Measurements from ENCODE around the gene CDYL.

Gene CDYL

GRCh38 chr6:4873928-4874327 lies 97.7 kb downstream of the CDYL start:
- Histone ChIP-seq H3K4me1 (no peaks in the 10 kb centered on the region), H3K9me3 (no peaks in the 10 kb centered on the region; the same call in 1 of the 2 replicates), H3K27me3 (no peaks in the 10 kb centered on the region), H3K36me3 (no peaks in the 10 kb centered on the region), H3K4me3 (ENCODE audit: low read depth, low read length) (no peak overlapping the region)
- no peak for DNase-seq
- no peak for TF ChIP-seq CTCF (IDR thresholded peaks at IDR 0.05; ENCODE audit: low read depth, low read length)

- no peak overlapping the region for H3K4me3 ChIP-seq (ENCODE audit: low read depth, low read length)
- TF ChIP-seq CTCF (IDR thresholded peaks at IDR 0.05; ENCODE audit: low read depth, low read length): no peak
- no peaks in the 10 kb centered on the region for H3K4me1 ChIP-seq
- no peaks in the 10 kb centered on the region for H3K9me3 ChIP-seq
- no peaks in the 10 kb centered on the region for H3K27me3 ChIP-seq
- no peak for DNase-seq
- H3K36me3 ChIP-seq: no peaks in the 10 kb centered on the region
These were observed 103.6 kb downstream of the CDYL start for GRCh38 chr6:4879741-4880275.

GRCh38 chr6:4880363-4880762 lies 104.2 kb downstream of the CDYL start:
- no peaks in the 10 kb centered on the region for H3K27me3 ChIP-seq
- no peak for DNase-seq
- no peaks in the 10 kb centered on the region for H3K9me3 ChIP-seq
- H3K4me3 ChIP-seq (ENCODE audit: low read depth, low read length): no peak overlapping the region
- no peaks in the 10 kb centered on the region for H3K4me1 ChIP-seq
- H3K36me3 ChIP-seq: no peaks in the 10 kb centered on the region
- TF ChIP-seq CTCF (IDR thresholded peaks at IDR 0.05; ENCODE audit: low read depth, low read length): no peak

- no peaks in the 10 kb centered on the region for H3K36me3 ChIP-seq
- H3K4me1 ChIP-seq: no peaks in the 10 kb centered on the region
- no peak for DNase-seq
- H3K27me3 ChIP-seq: no peaks in the 10 kb centered on the region
- H3K4me3 ChIP-seq (ENCODE audit: low read depth, low read length): no peak overlapping the region
- no peak for TF ChIP-seq CTCF (IDR thresholded peaks at IDR 0.05; ENCODE audit: low read depth, low read length)
- no peaks in the 10 kb centered on the region for H3K9me3 ChIP-seq
These were observed 107.1 kb downstream of the CDYL start for GRCh38 chr6:4883298-4883697.

- peaks cover 3% of the 10 kb centered on the region; the same call in 1 of the 2 replicates for H3K4me1 ChIP-seq
- no peak for TF ChIP-seq CTCF (IDR thresholded peaks at IDR 0.05; ENCODE audit: low read depth, low read length)
These were observed 108.6 kb downstream of the CDYL start for GRCh38 chr6:4884646-4885340.

GRCh38 chr6:4885341-4885933 lies 109.2 kb downstream of the CDYL start:
- Histone ChIP-seq H3K4me3 (ENCODE audit: low read depth, low read length) (no peak overlapping the region), H3K9me3 (no peaks in the 10 kb centered on the region; the same call in 1 of the 2 replicates), H3K27me3 (no peaks in the 10 kb centered on the region), H3K4me1 (peaks cover 6% of the 10 kb centered on the region; the same call in 1 of the 2 replicates), H3K36me3 (no peaks in the 10 kb centered on the region)
- DNase-seq: no peak
- no peak for TF ChIP-seq CTCF (IDR thresholded peaks at IDR 0.05; ENCODE audit: low read depth, low read length)

More at GRCh38 chr6:4884646-4885340, 108.6 kb downstream of the CDYL start:
- DNase-seq: no peak
- H3K9me3 ChIP-seq: no peaks in the 10 kb centered on the region; the same call in 1 of the 2 replicates
- H3K4me3 ChIP-seq (ENCODE audit: low read depth, low read length): no peak overlapping the region
- H3K27me3 ChIP-seq: no peaks in the 10 kb centered on the region
- no peaks in the 10 kb centered on the region for H3K36me3 ChIP-seq

Data from BE2C (cell line).